Tibial nerve (tissue), 4 donors: ENCODE measurements around the gene COASY. TPM values are rescaled to one million over a fixed set of nuclear protein-coding genes. Genes with fewer than 3 reads are reported as not detected.
A peak's percentile ranks its signal among the peaks of the same experiment; 100 is the strongest.

ENCODE experiments used
- DNase-seq, 2 donors: peaks; one replicate each; pipeline ENCODE4 v3.0.0-alpha.2; 2019; ENCODE audit warnings: low spot score in 2 of 2
- H3K27ac ChIP-seq, 4 donors: fragments of 200-600 bp; sonication (generic) in 3 of 4; one replicate each; pipeline ENCODE4 v1.5.1; 2017 to 2019; ENCODE audit warnings: mild to moderate bottlenecking in 1 of 4
- H3K27me3 ChIP-seq, 2 donors: fragments of 200-600 bp; sonication (generic) in 1 of 2; one replicate each; pipeline versions ENCODE4 v1.5.1 to v1.6.0; 2017 to 2019
- H3K36me3 ChIP-seq, 3 donors: fragments of 200-600 bp; sonication (generic); one replicate each; pipeline ENCODE4 v1.5.1; 2018 to 2019
- H3K4me1 ChIP-seq, 4 donors: fragments of 200-600 bp; sonication (generic) in 3 of 4; one replicate each; pipeline ENCODE4 v1.5.1; 2017 to 2019
- H3K4me3 ChIP-seq, 4 donors: fragments of 200-600 bp; sonication (generic) in 3 of 4; one replicate each; pipeline ENCODE4 v1.5.1; 2017 to 2019; ENCODE audit warnings: mild to moderate bottlenecking in 1 of 4, moderate library complexity in 1 of 4
- H3K9me3 ChIP-seq, 4 donors: fragments of 200-600 bp; sonication (generic) in 3 of 4; one replicate each; pipeline ENCODE4 v1.5.1; 2017 to 2019
- CTCF ChIP-seq, 5 experiments: fragments of 200-600 bp in 3 of 5; fragments of 450-650 bp in 2 of 5; sonication (generic) in 3 of 5; IDR thresholded peaks; one replicate each; pipeline ENCODE4 v1.5.1; 2016 to 2019; ENCODE audit warnings: antibody characterized with exemption in 5 of 5, mild to moderate bottlenecking in 3 of 5, moderate library complexity in 2 of 5
- EP300 ChIP-seq, 2 donors: sonication (generic); formaldehyde crosslinking; IDR thresholded peaks; one replicate each; pipeline ENCODE4 v1.6.1; 2017; ENCODE audit warnings: antibody characterized with exemption in 2 of 2, mild to moderate bottlenecking in 1 of 2
- POLR2A ChIP-seq, 2 donors: fragments of 450-650 bp; IDR thresholded peaks; one replicate each; pipeline ENCODE4 v1.6.1; 2017; ENCODE audit warnings: antibody characterized with exemption in 2 of 2, mild to moderate bottlenecking in 2 of 2, moderate library complexity in 2 of 2
- WGBS, 2 donors: methylation state at CpG; one replicate each; pipeline ENCODE4 v1.1.5; 2018; 5-methylcytosine and 5-hydroxymethylcytosine counted together
- total RNA-seq, 4 donors: library from RNA; depleted of rRNA; stranded (reverse); fragments of >200 nt; gene quantifications; one replicate each; pipeline ENCODE4 v1.1.0, GENCODE V29; 2016

The COASY gene
- total RNA-seq, 4 donors from 2014 or later, result 22.9 to 33.9 (median 25.5) TPM

DNA sequence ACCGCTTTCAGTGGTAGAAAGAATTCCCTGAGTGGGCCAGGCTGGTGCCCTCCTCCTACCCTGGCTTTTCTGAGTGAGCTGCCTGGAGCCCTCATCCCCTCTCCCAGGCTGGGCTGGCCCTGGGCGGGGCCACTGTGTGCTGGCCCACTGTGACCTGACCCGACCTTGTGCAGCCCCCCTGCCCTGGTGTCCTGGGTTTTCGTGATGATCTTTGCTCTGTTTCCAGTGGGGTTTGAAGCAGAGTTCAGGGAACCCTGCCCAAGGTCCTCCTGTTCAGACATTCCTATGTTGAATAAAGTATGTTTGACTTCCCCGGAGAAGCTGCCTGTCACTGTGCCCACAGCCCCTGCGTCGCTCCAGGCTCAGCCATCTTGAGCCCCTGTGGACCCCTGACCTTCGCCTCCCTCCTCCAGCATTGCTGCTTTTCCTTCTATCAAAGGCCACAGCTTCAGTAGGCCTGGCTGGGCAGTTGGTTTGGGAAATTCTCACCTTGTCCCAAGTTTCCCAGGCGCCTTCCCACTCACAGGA, 39.6 kb upstream of the COASY start:
- Histone ChIP-seq H3K4me1 (peaks cover 5 to 90% (median 59%) of the 10 kb centered on the region in 4 donors), H3K27me3 (no peaks in the 10 kb centered on the region), H3K4me3 (no peak overlapping the region), H3K27ac (peak overlapping the region; percentile 85 to 94 (median 90)), H3K36me3 (no peaks in the 10 kb centered on the region), H3K9me3 (no peaks in the 10 kb centered on the region)
- TF ChIP-seq CTCF (IDR thresholded peaks at IDR 0.05), result no peak
- DNase-seq, result no peak
- WGBS, 2 donors, result 39 to 40% methylated on average over 8 to 9 of the region's 9 CpGs

DNA sequence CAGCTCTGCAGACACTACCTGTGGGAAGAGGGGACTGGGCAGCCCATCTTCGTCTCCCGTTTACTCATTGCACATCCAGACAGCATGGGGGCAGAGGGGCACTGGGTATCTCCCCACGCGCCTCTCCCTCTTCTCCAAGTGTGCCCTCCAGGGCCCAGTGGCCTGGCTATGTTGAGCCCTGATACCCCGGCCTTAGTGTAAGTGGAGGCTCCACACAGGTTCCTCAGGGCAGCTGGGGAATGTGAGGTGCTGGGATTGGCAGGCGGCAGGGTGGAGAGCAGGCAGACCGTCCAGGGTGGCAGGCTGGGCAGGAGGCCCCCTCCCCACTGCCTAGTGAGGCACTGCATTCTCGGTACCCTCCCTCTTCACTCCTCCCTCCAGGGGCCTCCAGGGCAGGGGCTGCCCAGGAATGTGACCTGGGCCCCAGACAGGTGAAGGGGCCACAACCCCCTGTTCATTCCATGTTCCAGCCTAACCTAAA, 39.1 kb upstream of the COASY start:
- Histone ChIP-seq H3K4me3 (no peak overlapping the region), H3K36me3 (no peaks in the 10 kb centered on the region), H3K27ac (peak overlapping the region; percentile 85 to 94 (median 90)), H3K9me3 (no peaks in the 10 kb centered on the region), H3K4me1 (peaks cover 5 to 87% (median 54%) of the 10 kb centered on the region in 4 donors), H3K27me3 (no peaks in the 10 kb centered on the region)
- no peak for DNase-seq
- 79% methylated on average over 5 to 7 of the region's 8 CpGs for WGBS, 2 donors
- TF ChIP-seq POLR2A (IDR thresholded peaks at IDR 0.05) (no peak), EP300 (IDR thresholded peaks at IDR 0.05) (no peak), CTCF (IDR thresholded peaks at IDR 0.05) (no peak)

DNA sequence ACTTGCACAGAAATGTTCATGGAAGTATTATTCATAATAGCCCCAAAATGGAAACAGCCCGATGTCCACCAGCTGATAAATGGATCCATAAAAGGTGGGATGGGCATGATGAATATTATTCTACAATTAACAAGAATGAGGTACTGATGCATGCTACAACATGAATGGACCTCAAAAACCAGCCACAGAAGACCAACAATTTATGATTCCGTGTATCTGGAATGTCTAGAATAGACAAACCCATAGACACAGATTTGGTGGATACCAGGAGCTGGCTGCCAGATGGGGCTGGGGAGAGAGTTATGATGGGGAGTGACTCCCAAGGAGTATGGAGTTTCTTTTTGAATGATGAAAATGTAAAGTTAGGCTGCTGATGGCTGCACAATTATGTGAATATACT, 36.7 kb upstream of the COASY start:
- no peak for TF ChIP-seq CTCF (IDR thresholded peaks at IDR 0.05)
- no peak for TF ChIP-seq POLR2A (IDR thresholded peaks at IDR 0.05)
- no peak for TF ChIP-seq EP300 (IDR thresholded peaks at IDR 0.05)
- Histone ChIP-seq H3K36me3 (no peaks in the 10 kb centered on the region), H3K4me1 (peaks cover 5 to 65% (median 34%) of the 10 kb centered on the region in 4 donors), H3K27ac (peak overlapping the region in 2 of 4 donors; percentile 37 to 44), H3K9me3 (no peaks in the 10 kb centered on the region), H3K27me3 (no peaks in the 10 kb centered on the region), H3K4me3 (no peak overlapping the region)
- DNase-seq, result no peak
- 68 to 70% methylated on average over 2 of the region's 2 CpGs for WGBS, 2 donors

DNA sequence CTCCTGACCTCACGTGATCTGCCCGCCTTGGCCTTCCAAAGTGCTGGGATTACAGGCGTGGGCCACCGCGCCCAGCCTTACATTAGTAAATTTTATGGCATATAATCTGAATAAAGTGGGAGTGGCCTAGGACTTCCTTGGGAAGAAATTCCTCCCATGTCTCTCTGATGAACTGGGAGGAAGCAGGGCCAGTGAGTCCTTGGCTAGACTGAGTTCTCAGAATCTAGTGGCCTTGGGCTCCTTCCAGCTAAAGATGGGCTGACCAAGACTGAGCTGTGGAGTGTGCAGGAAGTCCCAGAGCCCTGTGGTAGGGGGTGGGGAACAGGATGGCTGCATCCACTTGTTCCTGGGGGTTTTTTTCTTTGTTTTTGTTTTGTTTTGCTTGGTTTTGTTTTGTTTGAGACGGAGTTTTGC, 35.9 kb upstream of the COASY start:
- Histone ChIP-seq H3K36me3 (no peaks in the 10 kb centered on the region), H3K4me1 (peaks cover 5 to 57% (median 26%) of the 10 kb centered on the region in 4 donors), H3K4me3 (no peak overlapping the region), H3K27ac (peak overlapping the region in 3 of 4 donors; percentile 23 to 44 (median 43)), H3K9me3 (no peaks in the 10 kb centered on the region), H3K27me3 (no peaks in the 10 kb centered on the region)
- DNase-seq, result no peak
- no peak for TF ChIP-seq EP300 (IDR thresholded peaks at IDR 0.05)
- TF ChIP-seq CTCF (IDR thresholded peaks at IDR 0.05), result no peak
- TF ChIP-seq POLR2A (IDR thresholded peaks at IDR 0.05), result no peak
- WGBS, 2 donors, result 66 to 76% methylated on average over 6 of the region's 6 CpGs

- no peak for DNase-seq
- 84 to 86% methylated on average over 6 of the region's 6 CpGs for WGBS, 2 donors
- H3K4me1 ChIP-seq, result peaks cover 0 to 43% (median 11%) of the 10 kb centered on the region in 4 donors
Measured at GRCh38 chr17:42527932-42528331, 34.0 kb upstream of the COASY start.

More at GRCh38 chr17:42527932-42528331, 34.0 kb upstream of the COASY start:
- Histone ChIP-seq H3K9me3 (no peaks in the 10 kb centered on the region), H3K4me3 (no peak overlapping the region), H3K27me3 (no peaks in the 10 kb centered on the region), H3K27ac (no peak overlapping the region), H3K36me3 (no peaks in the 10 kb centered on the region)
- no peak for TF ChIP-seq POLR2A (IDR thresholded peaks at IDR 0.05)
- TF ChIP-seq CTCF (IDR thresholded peaks at IDR 0.05), result no peak
- no peak for TF ChIP-seq EP300 (IDR thresholded peaks at IDR 0.05)
